Activated CD4-positive, alpha-beta T cell treated with anti-CD3 and anti-CD28 coated beads, Interleukin-2, amount 50 U/mL, for 24 hours (primary cell): ENCODE measurements around the gene BTBD17.
A peak's percentile ranks its signal among the peaks of the same experiment; 100 is the strongest.

Experiments used
- DNase-seq, 2 donors: peaks; one replicate each; pipeline ENCODE4 v3.0.0-alpha.2; 2020; ENCODE audit warnings: low read depth in 1 of 2, low spot score in 1 of 2

BTBD17 gene

GRCh38 chr17:74387365-74388218, 25.9 kb upstream of the BTBD17 start:
- no peak for DNase-seq

GRCh38 chr17:74386386-74386785, 24.7 kb upstream of the BTBD17 start:
- DNase-seq: no peak

DNA sequence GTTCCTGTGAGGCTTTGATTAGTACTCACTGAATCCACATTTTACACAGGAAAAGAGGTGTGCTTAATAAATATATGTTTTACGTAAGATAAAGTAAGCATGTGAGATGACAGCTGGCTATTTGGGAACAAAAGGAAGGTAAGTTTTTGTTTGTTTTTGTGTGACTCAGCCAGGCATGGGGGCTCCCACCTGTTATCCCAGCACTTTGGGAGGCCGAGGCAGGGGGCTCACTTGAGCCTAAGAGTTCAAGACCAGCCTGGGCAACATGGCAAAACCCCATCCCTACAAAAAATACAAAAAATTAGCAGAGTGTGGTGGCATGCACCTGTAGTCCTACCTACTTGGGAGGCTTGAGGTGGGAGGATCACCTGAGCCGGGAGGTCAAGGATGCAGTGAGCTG, 23.5 kb upstream of the BTBD17 start:
- no peak for DNase-seq

- DNase-seq: no peak
Measured at GRCh38 chr17:74383141-74383540, 21.5 kb upstream of the BTBD17 start.

DNA sequence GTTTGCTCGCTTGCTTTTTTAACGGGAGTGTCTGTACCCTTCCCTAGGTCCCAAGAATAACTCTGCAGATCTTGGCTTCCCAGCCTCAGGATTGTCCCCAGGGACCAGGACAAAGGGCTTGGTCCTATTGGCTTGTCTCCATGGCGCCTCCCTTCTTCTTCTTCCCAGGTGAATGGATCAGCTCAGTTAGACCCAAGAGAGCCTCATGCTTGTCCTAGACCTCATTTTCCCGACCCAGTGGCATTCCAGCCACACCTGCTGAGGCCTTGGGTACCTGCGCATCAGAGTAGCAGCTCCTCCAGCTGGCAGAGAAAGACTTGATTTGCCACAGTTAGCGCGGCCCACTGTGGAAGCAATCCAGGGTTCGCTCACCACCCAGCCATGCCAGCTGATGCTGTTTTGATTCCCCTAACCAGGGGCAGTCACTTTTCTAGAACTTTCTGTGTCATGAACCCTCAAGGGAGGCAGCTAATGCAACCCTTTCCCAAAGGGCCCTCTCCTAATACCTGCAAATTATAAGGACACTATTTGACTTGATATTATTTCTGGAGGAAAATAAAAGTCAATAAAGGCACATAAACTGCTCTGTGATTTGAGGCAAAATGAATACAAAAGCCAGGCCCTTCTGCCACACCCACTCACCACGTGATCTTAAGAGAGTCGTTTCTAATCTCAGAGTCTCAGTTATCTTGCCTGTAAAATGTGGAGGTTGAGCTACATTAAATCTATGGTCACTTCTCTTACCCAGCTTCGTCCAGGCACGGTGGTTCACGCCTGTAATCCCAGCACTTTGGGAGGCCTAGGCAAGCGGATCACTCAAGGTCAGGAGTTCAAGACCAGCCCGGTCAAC, 19.5 kb upstream of the BTBD17 start:
- DNase-seq: no peak

- no peak for DNase-seq
Measured at GRCh38 chr17:74380086-74380958, 18.7 kb upstream of the BTBD17 start.

- peak; percentile 89 to 95 for DNase-seq
Measured at GRCh38 chr17:74379495-74380085, 17.9 kb upstream of the BTBD17 start.

GRCh38 chr17:74374858-74375257, 13.2 kb upstream of the BTBD17 start:
- no peak for DNase-seq

DNA sequence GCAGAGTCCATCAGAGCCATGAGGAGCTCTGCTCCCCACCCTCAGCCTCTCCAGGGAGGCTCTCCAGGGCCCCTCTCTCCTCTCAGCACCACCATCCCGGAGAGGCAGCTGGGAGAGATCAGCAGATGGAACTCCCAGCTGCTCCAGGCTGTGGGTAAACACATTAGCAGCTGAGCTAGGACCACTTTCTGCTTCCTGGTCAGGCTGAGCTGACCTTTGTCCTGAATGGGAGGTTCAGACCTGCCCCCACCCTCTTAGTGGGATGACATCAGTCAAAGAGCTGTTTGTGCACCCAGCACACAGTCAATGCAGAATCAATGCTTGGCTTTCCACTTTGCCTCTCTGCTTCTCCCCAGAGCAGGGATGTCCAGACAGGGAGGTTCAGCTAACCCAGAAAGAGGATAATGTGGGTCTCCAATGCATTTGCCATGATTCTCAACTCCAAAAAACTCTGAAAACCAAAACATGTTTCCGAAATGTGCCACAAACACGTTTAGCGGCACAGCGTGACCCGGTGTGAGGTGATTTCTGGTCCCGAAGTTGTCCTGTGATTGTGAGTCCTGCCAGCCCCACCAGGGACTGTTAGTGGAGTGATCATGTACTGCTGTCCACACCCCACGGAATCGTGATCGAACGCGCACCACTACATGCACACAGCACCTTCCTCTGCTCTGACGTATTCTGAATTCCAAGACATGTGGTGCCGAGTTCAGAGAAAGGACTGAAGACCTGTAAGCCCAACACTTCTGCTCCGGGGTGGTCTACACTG, 12.4 kb upstream of the BTBD17 start:
- DNase-seq: no peak

GRCh38 chr17:74372426-74372825, 10.8 kb upstream of the BTBD17 start:
- no peak for DNase-seq

GRCh38 chr17:74371653-74372147, 10.0 kb upstream of the BTBD17 start:
- DNase-seq: no peak

GRCh38 chr17:74369665-74370490, 8.2 kb upstream of the BTBD17 start:
- DNase-seq: no peak

DNA sequence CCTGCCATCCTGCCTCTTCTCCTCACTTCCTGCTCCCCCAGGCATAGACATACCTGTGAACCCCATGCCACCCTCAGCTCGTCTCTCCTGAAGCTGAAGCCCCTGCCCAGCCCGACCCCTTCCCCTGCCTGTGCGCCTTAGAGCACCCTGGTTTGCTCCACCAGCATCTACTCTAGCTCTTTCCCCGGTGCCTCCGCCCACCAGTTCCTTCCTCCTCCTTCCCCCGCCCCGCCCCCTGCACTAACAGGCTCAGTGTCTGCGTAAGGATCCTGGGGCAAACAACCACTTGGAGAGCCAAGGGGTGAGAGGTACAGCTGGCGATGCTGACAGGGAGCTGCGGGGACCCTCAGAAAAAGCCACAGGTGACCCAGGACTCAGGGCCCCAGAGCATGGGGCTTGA, 7.6 kb upstream of the BTBD17 start:
- peak; percentile 27 to 49 for DNase-seq

DNA sequence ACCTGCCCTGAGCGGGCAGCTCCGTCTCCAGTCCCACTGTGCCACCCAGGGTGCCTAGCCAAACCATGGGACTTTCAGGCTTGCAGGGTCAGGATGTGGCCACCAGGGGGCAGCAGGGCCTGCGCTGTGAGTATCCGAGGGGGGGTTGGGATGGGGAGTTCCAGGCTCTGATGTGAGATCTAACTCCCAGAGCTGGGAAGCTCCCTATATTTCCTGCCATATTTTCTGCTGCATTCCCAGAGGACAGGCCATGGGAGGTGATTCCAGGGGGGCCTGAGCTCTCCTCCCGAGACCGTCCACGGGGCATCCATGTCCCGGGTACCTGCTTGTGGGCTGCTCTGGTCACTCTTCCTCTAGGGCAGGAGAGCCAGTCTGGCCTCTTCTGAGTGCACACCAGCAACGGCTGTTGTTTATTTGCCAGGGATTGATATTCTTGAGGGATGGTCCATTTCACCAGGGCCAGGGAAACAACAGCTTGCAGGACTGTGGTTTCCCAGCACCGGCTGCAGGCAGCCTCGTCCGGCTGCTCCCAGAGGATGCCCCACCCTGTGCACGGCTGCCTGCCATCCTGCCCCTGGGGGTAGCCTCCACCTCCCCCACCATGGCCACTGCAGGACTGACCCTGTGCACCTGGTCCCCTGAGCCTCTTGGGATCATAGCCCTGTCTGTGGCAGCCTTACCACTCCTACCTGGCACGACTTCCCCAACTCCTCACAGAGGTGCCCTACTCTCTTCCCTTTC, 6.8 kb upstream of the BTBD17 start:
- peak; percentile 57 to 69 for DNase-seq

GRCh38 chr17:74367206-74367605, 5.5 kb upstream of the BTBD17 start, which contains the start of gene GPR142:
GPR142 (plus strand) TSS chr17:74367506; CDS start chr17:74369541, 2,035 bp downstream.
- no peak for DNase-seq

- no peak for DNase-seq
Measured at GRCh38 chr17:74362810-74363498, 1.3 kb upstream of the BTBD17 start.

DNA sequence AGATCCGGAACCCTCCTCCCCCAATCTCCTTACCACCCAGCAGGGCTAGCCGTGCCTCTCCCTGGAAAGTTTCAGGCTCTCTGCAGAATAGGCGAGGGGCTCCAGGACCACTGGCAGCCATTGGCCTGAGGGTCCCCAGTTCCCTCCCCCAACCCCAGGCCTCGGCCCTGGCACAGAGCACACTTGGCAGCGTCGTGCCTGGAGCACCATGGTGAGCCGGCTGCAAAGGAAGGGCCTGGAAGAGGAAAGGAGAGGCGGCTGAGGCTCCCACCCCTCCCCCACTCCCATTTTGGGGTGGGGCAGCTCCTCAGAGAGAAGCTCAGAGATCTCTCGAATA, 369 bp upstream of the BTBD17 start:
- DNase-seq: no peak

DNA sequence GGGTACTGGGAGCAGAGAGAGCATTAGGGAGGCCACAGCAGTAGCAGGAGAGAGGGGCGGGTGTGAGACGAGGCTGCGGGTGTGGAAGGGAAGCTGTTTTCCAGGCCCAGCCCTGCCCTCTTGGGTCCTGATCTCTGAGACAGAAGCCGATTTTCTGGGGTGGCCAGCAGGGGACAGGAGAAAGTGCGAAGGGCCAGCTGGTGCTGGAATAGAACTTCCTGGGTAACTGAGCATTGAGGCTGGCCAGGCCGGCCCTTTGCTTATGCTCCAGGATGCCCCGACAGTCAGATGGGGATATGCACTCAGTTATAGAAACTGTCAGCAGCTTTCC, 804 bp downstream of the BTBD17 start:
- DNase-seq: no peak
